GM12891 (cell line): Measurements from ENCODE around the gene CASKIN1.

Experiments
- PAX5 ChIP-seq: IDR thresholded peaks from 2 replicates; pipeline ENCODE4 v1.6.1; 2011; ENCODE audit warnings: low read length, moderate library complexity, mild to moderate bottlenecking; ENCODE audit not compliant: insufficient read depth, severe bottlenecking
- POLR2A ChIP-seq: IDR thresholded peaks from 2 replicates; pipeline ENCODE4 v1.6.1; 2011; ENCODE audit warnings: low read depth, low read length, control low read depth
- POLR2AphosphoS5 ChIP-seq: IDR thresholded peaks from 2 replicates; pipeline ENCODE4 v1.6.1; 2011; ENCODE audit warnings: low read depth, low read length, control low read depth
- SPI1 ChIP-seq: IDR thresholded peaks from 2 replicates; pipeline ENCODE4 v1.6.1; 2011; ENCODE audit warnings: low read depth, low read length, control low read depth
- TAF1 ChIP-seq: IDR thresholded peaks from 2 replicates; pipeline ENCODE4 v1.6.1; 2011; ENCODE audit warnings: low read depth, low read length, control low read depth

DNA sequence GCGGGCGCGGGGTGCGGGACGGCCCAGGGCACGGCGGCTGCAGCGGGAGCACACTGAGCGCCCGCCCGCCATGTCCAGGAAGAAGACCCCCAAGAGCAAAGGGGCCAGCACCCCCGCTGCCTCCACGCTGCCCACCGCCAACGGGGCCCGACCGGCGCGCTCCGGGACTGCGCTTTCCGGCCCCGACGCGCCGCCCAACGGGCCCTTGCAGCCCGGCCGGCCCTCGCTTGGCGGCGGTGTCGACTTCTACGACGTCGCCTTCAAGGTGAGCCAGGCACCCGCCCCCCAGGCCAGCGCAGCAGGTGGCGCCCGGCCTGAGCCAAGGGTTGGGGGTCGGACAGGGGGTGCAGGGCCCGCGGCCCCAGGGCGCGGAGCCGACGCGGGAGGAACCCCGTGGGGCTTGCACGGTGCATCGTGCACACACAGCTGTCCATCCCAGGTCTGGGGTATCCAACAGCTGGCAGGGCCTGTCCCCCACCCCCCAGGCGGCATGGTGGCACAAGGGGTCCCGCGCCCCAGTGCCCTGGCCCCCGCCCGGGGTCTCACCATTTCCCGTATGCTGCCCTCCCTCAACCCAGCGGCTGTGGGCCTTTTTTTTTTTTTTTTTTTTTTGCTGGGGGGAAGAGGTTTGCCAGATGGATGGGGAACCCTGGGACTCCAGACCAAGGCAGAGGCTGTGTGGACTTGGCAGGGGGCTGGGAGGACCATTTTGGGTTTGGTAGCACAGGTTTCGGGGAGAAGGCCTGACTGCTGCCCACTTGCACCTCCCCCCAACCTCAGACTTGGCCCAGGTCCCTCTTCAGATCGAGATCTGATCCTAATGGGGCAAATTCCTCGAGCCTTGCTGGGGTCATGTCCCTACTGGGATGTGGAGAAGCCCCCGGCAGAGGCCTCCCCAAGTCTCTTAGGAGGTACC lies 47.4 kb downstream of the CASKIN1 start:
- TF ChIP-seq POLR2A (no peak), POLR2AphosphoS5 (no peak), PAX5 (no peak), SPI1 (no peak), TAF1 (no peak)
